ENCODE measurements around the gene ZIC2. TPM values are rescaled to one million over a fixed set of nuclear protein-coding genes. Genes with fewer than 3 reads are reported as not detected.

ZIC2 gene
- total and polyA plus RNA-seq, 2 of the 4 experiments (the other 2 are of a cell fraction) = not detected

- no peak overlapping the region for H2AFZ ChIP-seq (replicated peaks; ENCODE audit: low read length, poor library complexity)
- intact Hi-C loops (cut with micrococcal nuclease) = no loop called here
- POLR2A ChIA-PET (ENCODE audit: unreplicated experiment) = no interaction called here
Measured at GRCh38 chr13:99967498-99967868, 14.1 kb upstream of the ZIC2 start.

More at GRCh38 chr13:99967498-99967868, 14.1 kb upstream of the ZIC2 start:
- H3K18ac ChIP-seq (ENCODE audit: low read depth, low read length) = no peak overlapping the region
- H3K14ac ChIP-seq (replicated peaks; ENCODE audit: low read depth, low read length) = no peak overlapping the region
- no peaks in the 10 kb centered on the region; the same call in 1 of the 2 replicates for H4K20me1 ChIP-seq (ENCODE audit: insufficient read depth, low read length)
- H2BK5ac ChIP-seq (ENCODE audit: low read depth, low read length, poor library complexity, severe bottlenecking) = no peak overlapping the region
- H3K23ac ChIP-seq (ENCODE audit: low read depth, low read length) = no peak overlapping the region
- no peak for TF ChIP-seq CHD1 (IDR thresholded peaks at IDR 0.05; ENCODE audit: low read depth, low read length)
- TF ChIP-seq BHLHE40 (IDR thresholded peaks at IDR 0.05; ENCODE audit: low read depth, low read length) = no peak
- H2BK120ac ChIP-seq (ENCODE audit: low read depth, low read length) = no peak overlapping the region
- peaks cover 80% of the 10 kb centered on the region for H3K27me3 ChIP-seq (ENCODE audit: control insufficient read depth, insufficient read depth, low read length)
- H2BK15ac ChIP-seq (ENCODE audit: low read depth, low read length) = no peak overlapping the region
- H3K9me1 ChIP-seq (ENCODE audit: insufficient read depth, low read length) = no peaks in the 10 kb centered on the region
- H3K56ac ChIP-seq (ENCODE audit: extremely low read depth, insufficient read depth, low read length) = no peak overlapping the region
- H3K9me3 ChIP-seq (ENCODE audit: control insufficient read depth, insufficient read depth, low read length) = peaks cover 17% of the 10 kb centered on the region
- H4K5ac ChIP-seq (ENCODE audit: low read depth, low read length) = no peak overlapping the region
- DNase-seq (no peak), ATAC-seq (ENCODE audit: low read depth) (no peak)
- peaks cover 2% of the 10 kb centered on the region; the same call in 1 of the 2 replicates for H3K4me1 ChIP-seq (ENCODE audit: control insufficient read depth, insufficient read depth, low read length)
- H3K27ac ChIP-seq (ENCODE audit: insufficient read depth, low read length) = no peak overlapping the region
- no peaks in the 10 kb centered on the region for H3K36me3 ChIP-seq (ENCODE audit: control insufficient read depth, insufficient read depth, low read length)
- CTCF ChIA-PET = no interaction called here
- no peak overlapping the region for H3K4ac ChIP-seq (ENCODE audit: low read depth, low read length)
- in situ Hi-C loops (cut with MboI; ENCODE audit: low sequenced_read_pairs) = no loop called here
- H2AK9ac ChIP-seq (replicated peaks; ENCODE audit: low read depth, low read length, poor library complexity) = no peak overlapping the region
- no TSS peak for BruUV-seq (replicated peaks)
- no peak overlapping the region for H4K8ac ChIP-seq (ENCODE audit: low read depth in 2 of 2, low read length in 2 of 2)
- no CpG with 5 or more reads among the region's 9 CpGs for WGBS, 2 experiments (ENCODE audit: extremely low coverage in 2 of 2, insufficient read length in 1 of 2)
- no peak overlapping the region for H2AK5ac ChIP-seq (ENCODE audit: low read depth, low read length)
- no peak overlapping the region for H4K91ac ChIP-seq (ENCODE audit: insufficient read depth, low read depth, low read length)
- dilution Hi-C loops (cut with HindIII; ENCODE audit: low sequenced_read_pairs, unreplicated experiment) = no loop called here
- H2BK20ac ChIP-seq (ENCODE audit: low read depth, low read length) = no peak overlapping the region
- H3K4me3 ChIP-seq (ENCODE audit: insufficient read depth, low read depth, low read length) = no peak overlapping the region
- no peak overlapping the region for H3K4me2 ChIP-seq (ENCODE audit: low read depth, low read length)
- H3K9ac ChIP-seq (ENCODE audit: low read depth, low read length) = no peak overlapping the region
- no peaks in the 10 kb centered on the region for H3K79me1 ChIP-seq (ENCODE audit: low read depth in 1 of 2, low read length in 2 of 2)

All from IMR-90 (cell line).